Natural killer cell (primary cell): ENCODE data around the gene ADCY9. TPM values are rescaled to one million over a fixed set of nuclear protein-coding genes. Genes with fewer than 3 reads are reported as not detected.

Source experiments
- ATAC-seq, 3 donors: fragments of 150-1000 bp in 2 of 3; fragments of 200-7000 bp in 1 of 3; cut with Tn5 transposase; 1 replicate in 1 of 3; 2 replicates in 2 of 3; pipeline ENCODE4 v1.10.0; 2021; ENCODE audit warnings: mild to moderate bottlenecking in 2 of 3, moderate library complexity in 2 of 3
- DNase-seq, 2 donors: peaks; one replicate each; pipeline versions ENCODE4 v3.0.0 to v3.0.0-alpha.2; 2013 to 2021; ENCODE audit warnings: mixed read lengths in 1 of 2
- H3K27ac ChIP-seq: one replicate; pipeline ENCODE4 v1.5.1; 2013; ENCODE audit warnings: mild to moderate bottlenecking, low read length
- H3K27me3 ChIP-seq: one replicate; pipeline ENCODE4 v1.6.1; 2013; ENCODE audit warnings: low read length; ENCODE audit not compliant: control insufficient read depth, insufficient read depth
- H3K36me3 ChIP-seq: one replicate; pipeline ENCODE4 v1.6.1; 2013; ENCODE audit warnings: low read length; ENCODE audit not compliant: control insufficient read depth, insufficient read depth
- H3K4me1 ChIP-seq: one replicate; pipeline ENCODE4 v1.6.1; 2013; ENCODE audit warnings: low read length; ENCODE audit not compliant: control insufficient read depth, insufficient read depth
- H3K4me3 ChIP-seq: one replicate; pipeline ENCODE4 v1.5.1; 2013; ENCODE audit warnings: low read length
- H3K9me3 ChIP-seq: one replicate; pipeline ENCODE4 v1.6.1; 2013; ENCODE audit warnings: low read length; ENCODE audit not compliant: control insufficient read depth, insufficient read depth
- H3K27ac Mint-ChIP-seq, 2 donors: one replicate each; pipeline ENCODE4 v1.8.0; 2022; ENCODE audit warnings: mild to moderate bottlenecking in 2 of 2, mixed read lengths in 2 of 2, moderate library complexity in 1 of 2
- H3K27me3 Mint-ChIP-seq, 2 donors: one replicate each; pipeline ENCODE4 v1.8.0; 2022; ENCODE audit warnings: low read depth in 2 of 2, mixed read lengths in 2 of 2
- H3K36me3 Mint-ChIP-seq: one replicate; pipeline ENCODE4 v1.8.0; 2022; ENCODE audit warnings: mixed read lengths
- H3K4me1 Mint-ChIP-seq, 2 donors: one replicate each; pipeline ENCODE4 v1.8.0; 2022; ENCODE audit warnings: mixed read lengths in 2 of 2
- H3K4me3 Mint-ChIP-seq: one replicate; pipeline ENCODE4 v1.8.0; 2022; ENCODE audit warnings: mild to moderate bottlenecking, moderate library complexity, mixed read lengths
- H3K9me3 Mint-ChIP-seq, 2 donors: one replicate each; pipeline ENCODE4 v1.8.0; 2022; ENCODE audit warnings: mixed read lengths in 2 of 2
- CTCF ChIP-seq: fragments of 200-600 bp; IDR thresholded peaks from one replicate; pipeline ENCODE4 v1.8.0; 2022; ENCODE audit warnings: antibody characterized with exemption
- WGBS: methylation state at CpG from one replicate; pipeline ENCODE4 v1.1.7; 2013; ENCODE audit warnings: missing lambda C conversion rate; ENCODE audit not compliant: insufficient coverage; 5-methylcytosine and 5-hydroxymethylcytosine counted together
- intact Hi-C: fragments of 100-400 bp; cut with micrococcal nuclease; formaldehyde crosslinking; loops from one replicate; pipeline ENCODE4 v1.14.2; 2022
- total RNA-seq, 4 donors: library from RNA; stranded (reverse); fragments of 120-200 nt in 1 of 4; gene quantifications; one replicate each; pipeline versions ENCODE4 v1.2.3 to v1.2.4, GENCODE V29; 2013 to 2022

Gene ADCY9
- total RNA-seq, 3 donors from 2014 or later (not counting 1 experiment from before 2014, with no cell fraction given): 28.0 to 52.4 (median 38.3) TPM

GRCh38 chr16:4087990-4088577 is 28.2 kb downstream of the ADCY9 start:
- DNase-seq (no peak), ATAC-seq (no peak)
- no peak overlapping the region for H3K4me3 Mint-ChIP-seq
- Histone ChIP-seq H3K36me3 (no peaks in the 10 kb centered on the region), H3K27ac (no peak overlapping the region), H3K4me1 (peaks cover 3% of the 10 kb centered on the region), H3K27me3 (no peaks in the 10 kb centered on the region), H3K4me3 (no peak overlapping the region), H3K9me3 (no peaks in the 10 kb centered on the region)
- no peaks in the 10 kb centered on the region for H3K9me3 Mint-ChIP-seq
- H3K4me1 Mint-ChIP-seq: peaks cover 6 to 39% of the 10 kb centered on the region in 2 donors
- 97% methylated on average over 6 of the region's 7 CpGs for WGBS
- no peak for TF ChIP-seq CTCF
- intact Hi-C loops: no loop called here
- H3K27ac Mint-ChIP-seq: peak overlapping the region in 1 of 2 donors; percentile 25
- H3K27me3 Mint-ChIP-seq: no peaks in the 10 kb centered on the region
- H3K36me3 Mint-ChIP-seq: no peaks in the 10 kb centered on the region

- Mint-ChIP-seq H3K27me3 (no peaks in the 10 kb centered on the region), H3K36me3 (no peaks in the 10 kb centered on the region), H3K4me3 (no peak overlapping the region), H3K27ac (peak overlapping the region in 1 of 2 donors; percentile 40), H3K9me3 (no peaks in the 10 kb centered on the region), H3K4me1 (peaks cover 14 to 47% of the 10 kb centered on the region in 2 donors)
- Histone ChIP-seq H3K4me1 (peaks cover 10% of the 10 kb centered on the region), H3K9me3 (no peaks in the 10 kb centered on the region), H3K4me3 (no peak overlapping the region), H3K27me3 (no peaks in the 10 kb centered on the region), H3K36me3 (no peaks in the 10 kb centered on the region), H3K27ac (no peak overlapping the region)
- ATAC-seq: no peak
- TF ChIP-seq CTCF: no peak
- intact Hi-C loops: no loop called here
- no peak for DNase-seq
- WGBS: 78% methylated on average over 11 of the region's 12 CpGs
Measured at GRCh38 chr16:4087099-4087885, 28.9 kb downstream of the ADCY9 start.

- DNase-seq (no peak), ATAC-seq (no peak)
- Mint-ChIP-seq H3K9me3 (no peaks in the 10 kb centered on the region), H3K4me1 (peaks cover 24 to 59% of the 10 kb centered on the region in 2 donors), H3K36me3 (no peaks in the 10 kb centered on the region), H3K27ac (peak overlapping the region in 1 of 2 donors; percentile 38), H3K4me3 (no peak overlapping the region), H3K27me3 (no peaks in the 10 kb centered on the region)
- Histone ChIP-seq H3K4me1 (peaks cover 19% of the 10 kb centered on the region), H3K27ac (no peak overlapping the region), H3K9me3 (no peaks in the 10 kb centered on the region), H3K36me3 (no peaks in the 10 kb centered on the region), H3K27me3 (no peaks in the 10 kb centered on the region), H3K4me3 (no peak overlapping the region)
- intact Hi-C loops: no loop called here
- 97% methylated on average over 15 of the region's 15 CpGs for WGBS
- TF ChIP-seq CTCF: no peak
Measured at GRCh38 chr16:4086153-4086552, 30.1 kb downstream of the ADCY9 start.
